Activated naive CD8-positive, alpha-beta T cell treated with anti-CD3 and anti-CD28 coated beads, Interleukin-2, amount 50 U/mL, for 24 hours (primary cell): ENCODE measurements around the gene IARS1.
A peak's percentile ranks its signal among the peaks of the same experiment; 100 is the strongest.

ENCODE experiments used
- ATAC-seq: fragments of 150-1000 bp; cut with Tn5 transposase; one replicate; pipeline ENCODE4 v1.10.0; 2021
- DNase-seq: peaks from one replicate; pipeline ENCODE4 v3.0.0; 2021
- H3K27ac Mint-ChIP-seq: one replicate; pipeline ENCODE4 v1.8.0; 2021; ENCODE audit warnings: mild to moderate bottlenecking, mixed read lengths
- H3K27me3 Mint-ChIP-seq: one replicate; pipeline ENCODE4 v1.8.0; 2021; ENCODE audit warnings: mixed read lengths
- H3K36me3 Mint-ChIP-seq: one replicate; pipeline ENCODE4 v1.8.0; 2021; ENCODE audit warnings: low read depth, mixed read lengths
- H3K4me1 Mint-ChIP-seq: one replicate; pipeline ENCODE4 v1.8.0; 2021; ENCODE audit warnings: mixed read lengths
- H3K4me3 Mint-ChIP-seq: one replicate; pipeline ENCODE4 v1.8.0; 2021; ENCODE audit warnings: mild to moderate bottlenecking, moderate library complexity, mixed read lengths
- H3K9me3 Mint-ChIP-seq: one replicate; pipeline ENCODE4 v1.8.0; 2021; ENCODE audit warnings: mixed read lengths

IARS1 gene

DNA sequence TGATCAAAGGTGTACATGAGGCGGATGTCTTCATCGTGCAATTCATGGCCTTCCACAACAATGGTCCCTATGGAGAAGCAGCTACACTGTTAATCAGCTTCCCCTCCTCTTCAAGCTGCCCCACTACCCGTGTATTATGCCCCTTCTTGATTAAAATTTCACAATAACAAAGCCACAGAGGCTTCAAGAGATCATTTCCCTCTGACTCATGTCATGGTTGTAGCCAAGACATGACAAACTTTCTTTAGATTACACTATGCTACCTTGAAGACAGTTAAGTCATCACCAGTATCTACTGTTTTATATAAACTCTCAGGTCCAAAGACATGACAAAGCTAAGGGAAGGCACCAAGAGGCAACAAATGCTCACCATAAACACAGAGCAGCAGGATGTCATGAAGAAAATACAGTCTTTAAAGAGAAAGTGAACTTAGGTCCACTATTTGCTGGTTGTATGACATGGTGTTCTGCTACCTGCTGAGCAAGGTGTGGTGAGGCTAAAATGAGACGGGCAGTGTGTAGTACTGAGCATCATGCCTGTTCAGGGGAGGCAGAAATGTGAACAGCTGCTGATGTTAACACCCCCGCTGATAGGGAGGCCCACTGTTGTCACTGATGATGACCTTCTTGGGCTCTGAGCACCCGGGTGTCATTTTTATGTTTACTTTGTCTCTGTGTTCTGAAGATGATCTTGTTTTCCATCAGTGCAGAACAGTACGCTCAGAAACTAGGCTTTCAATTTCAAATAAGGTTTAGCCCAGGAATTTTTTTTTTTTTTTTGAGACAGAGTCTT is 48.3 kb downstream of the IARS1 start:
- no peaks in the 10 kb centered on the region for H3K27me3 Mint-ChIP-seq
- H3K4me1 Mint-ChIP-seq, result no peaks in the 10 kb centered on the region
- peak overlapping the region; percentile 37 for H3K27ac Mint-ChIP-seq
- DNase-seq, result no peak
- H3K36me3 Mint-ChIP-seq, result peaks cover 88% of the 10 kb centered on the region
- ATAC-seq, result peak; percentile 25
- no peak overlapping the region for H3K4me3 Mint-ChIP-seq
- H3K9me3 Mint-ChIP-seq, result no peaks in the 10 kb centered on the region
